SKM-1 (cell line): Measurements from ENCODE around the gene SPTLC3.
"Not testable (repeated sequence)": the region's sequence is repeated elsewhere in the genome, so short reads cannot be mapped to it uniquely, and the experiment has no call there.

Experiments used
- DNase-seq: peaks from one replicate; lab custom pipeline; 2025; ENCODE audit not compliant: unreplicated experiment; lab: John Stamatoyannopoulos, UW

The SPTLC3 gene

DNA sequence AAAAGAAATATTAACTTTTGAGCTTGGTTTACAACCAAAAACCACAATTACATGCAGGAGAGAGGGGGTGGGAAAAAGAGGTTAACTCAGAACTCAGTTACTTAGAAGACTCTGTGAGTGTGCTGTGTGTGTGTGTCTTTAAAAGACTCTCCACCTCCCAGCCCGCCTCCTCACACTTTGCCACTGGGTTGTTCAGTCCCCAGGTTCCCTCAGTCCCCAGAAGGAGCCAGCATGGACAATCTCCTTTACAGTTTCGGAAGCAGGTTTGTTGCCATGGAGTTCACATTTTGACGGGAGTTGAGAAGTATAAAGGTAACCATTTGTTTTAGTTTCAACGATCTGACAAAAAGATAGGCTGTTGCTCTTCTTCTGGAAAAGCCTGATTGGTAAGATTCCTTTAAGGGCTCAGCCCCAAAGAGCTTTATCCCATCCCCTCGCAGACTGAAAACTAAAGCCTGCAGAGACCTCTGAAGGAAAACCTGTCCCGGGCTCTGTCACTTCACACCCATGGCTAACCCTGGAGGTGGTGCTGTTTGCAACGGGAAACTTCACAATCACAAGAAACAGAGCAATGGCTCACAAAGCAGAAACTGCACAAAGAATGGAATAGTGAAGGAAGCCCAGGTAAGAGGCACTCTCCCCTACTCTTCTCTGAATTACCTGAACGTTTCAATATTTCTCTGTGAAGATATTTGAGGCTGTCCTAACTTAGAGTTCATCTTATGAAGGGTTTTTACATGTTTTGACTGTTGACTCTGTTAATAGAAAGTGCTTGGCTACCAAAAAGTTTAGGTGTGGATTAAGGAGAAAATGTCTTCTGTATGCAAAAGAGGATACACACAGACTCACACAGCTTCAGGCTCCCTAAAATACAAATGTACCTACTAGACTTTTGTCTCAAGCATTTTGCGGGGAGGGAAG lies at the start of gene SPTLC3:
Gene SPTLC3 (plus strand): TSS at position 212 of the 921 bp plus-strand sequence. CDS start 296 bp downstream, at position 508.
- DNase-seq = no peak

DNA sequence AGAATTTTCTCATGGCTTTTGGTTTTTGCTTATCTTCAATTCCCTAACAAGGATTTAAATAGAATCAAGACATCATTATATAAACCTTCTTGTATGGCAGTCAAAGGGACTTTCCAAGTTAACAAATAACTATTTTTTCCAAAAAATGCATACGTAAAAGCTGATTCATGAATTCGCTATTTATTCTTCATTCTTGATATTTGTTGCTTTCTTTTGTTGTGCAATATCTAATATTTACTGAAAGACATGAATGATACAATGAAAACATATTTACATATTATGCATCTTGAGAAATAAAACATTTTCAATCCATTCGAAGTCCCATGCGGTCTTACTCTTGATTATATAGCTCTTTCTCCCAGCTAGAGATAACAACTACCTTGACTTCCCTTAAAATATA lies 47.0 kb upstream of the SPTLC3 start:
- no peak for DNase-seq

DNA sequence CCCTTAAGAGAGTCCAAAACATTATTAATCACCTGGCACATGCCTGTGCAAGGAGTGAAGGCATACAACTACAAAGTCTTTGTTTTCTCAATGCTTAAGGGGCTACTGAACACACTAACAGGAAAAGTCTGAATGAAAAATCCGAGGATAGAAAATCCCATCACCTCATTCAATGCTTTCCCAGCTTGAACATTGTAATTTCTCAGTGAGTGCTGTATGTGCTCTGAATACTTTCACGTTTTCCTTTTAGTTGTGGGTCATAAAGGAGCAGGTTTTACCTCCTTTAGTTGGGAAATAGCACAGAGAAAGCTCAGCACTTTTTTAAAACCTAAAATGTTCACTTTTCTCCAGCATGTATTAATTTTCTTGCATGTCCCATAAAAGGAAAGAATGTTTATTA lies 45.9 kb upstream of the SPTLC3 start:
- no peak for DNase-seq

DNA sequence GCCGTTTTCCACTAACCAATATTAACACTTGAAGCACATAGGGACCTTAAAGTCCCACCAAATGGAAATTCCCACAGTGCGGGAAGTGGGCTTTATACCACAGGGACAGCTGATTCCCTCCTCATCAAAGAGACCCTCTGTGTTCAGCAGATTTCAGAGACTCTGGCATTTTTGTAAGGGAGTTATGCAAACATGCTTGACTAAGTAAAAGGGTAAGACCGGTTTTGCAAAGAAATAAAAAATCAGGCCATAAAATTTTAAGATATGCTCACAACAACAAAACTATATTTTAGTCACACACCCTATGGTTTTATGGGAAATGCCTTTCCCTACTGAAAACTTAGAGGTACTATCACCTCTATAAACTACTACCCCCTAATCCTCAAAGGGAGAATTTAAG lies 45.4 kb upstream of the SPTLC3 start:
- DNase-seq = no peak

DNA sequence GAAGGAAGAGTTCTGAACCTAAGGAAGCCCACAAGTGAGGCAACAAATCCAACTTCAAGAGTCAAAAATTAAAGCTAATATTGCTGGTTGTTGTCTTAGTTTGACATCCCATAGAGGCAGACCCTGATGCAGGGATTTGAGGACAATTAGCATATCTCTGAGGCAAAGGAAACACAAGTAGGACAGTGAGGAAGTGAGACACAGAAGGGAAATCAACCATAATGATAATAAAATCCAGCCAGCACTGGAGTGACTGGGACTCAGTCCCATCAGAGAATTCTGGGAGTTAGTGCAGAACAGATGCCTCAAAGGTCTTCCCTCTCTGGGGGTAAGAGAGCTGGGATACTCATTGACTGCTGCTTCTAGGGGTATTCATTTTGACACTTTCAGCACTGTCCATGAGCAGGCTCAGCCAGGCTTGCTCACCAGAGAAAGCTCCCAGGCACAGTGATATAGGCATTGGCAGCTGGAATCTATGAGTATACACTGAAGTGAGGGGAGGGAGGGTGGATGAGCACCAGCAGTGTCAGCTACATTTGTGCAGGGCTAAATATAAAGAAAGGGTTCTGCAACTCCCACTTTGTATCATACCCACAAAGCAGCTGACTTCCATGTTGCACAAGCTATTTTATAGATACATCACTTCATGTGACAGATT lies 43.4 kb upstream of the SPTLC3 start:
- DNase-seq = no peak

DNA sequence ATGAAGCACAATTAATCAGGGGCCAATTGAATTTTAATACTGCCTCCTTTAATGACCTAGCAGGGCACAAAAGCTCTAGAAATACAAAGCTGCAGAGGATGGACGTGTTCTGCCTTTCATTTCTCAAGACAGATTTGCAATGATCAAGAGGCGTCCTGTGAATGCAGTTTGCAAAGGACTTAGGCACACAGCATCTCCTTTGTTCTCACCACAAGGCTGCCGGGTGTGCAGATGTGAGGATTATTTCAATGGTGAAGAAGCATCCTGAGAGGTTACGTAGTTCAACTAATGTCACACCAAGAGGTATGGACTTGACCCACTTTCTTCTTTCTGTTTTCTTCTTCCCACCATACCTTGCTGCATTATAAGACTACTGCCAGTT lies 42.9 kb upstream of the SPTLC3 start:
- DNase-seq = no peak

DNA sequence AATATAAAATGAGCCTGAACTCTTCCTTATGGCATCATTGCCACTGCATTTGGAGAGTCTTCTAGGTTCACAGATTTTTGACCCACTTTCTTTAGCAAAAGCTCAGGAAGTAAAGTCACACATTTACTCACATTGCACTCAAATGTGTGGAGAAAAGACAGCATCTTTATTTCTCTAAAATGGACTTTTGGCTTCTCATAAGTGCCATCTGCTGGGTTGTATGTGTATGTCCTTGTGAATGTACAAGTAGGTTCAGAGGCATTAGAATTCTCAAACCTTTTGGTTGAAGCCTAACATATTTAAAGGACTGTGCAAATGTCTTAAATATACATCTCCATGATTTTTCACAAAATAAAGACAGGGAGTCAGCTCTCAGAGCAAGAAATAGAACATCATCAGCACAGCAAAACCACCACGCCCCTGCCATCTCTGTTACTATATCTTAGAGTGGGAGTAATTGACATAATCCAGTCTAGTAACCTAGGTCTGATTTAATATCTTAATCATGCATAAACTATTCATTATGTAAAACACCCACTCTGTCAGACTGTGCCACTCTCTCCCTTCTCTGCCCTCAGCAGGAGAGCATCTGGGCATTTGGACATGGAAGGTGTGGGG lies 42.2 kb upstream of the SPTLC3 start:
- no peak for DNase-seq

DNA sequence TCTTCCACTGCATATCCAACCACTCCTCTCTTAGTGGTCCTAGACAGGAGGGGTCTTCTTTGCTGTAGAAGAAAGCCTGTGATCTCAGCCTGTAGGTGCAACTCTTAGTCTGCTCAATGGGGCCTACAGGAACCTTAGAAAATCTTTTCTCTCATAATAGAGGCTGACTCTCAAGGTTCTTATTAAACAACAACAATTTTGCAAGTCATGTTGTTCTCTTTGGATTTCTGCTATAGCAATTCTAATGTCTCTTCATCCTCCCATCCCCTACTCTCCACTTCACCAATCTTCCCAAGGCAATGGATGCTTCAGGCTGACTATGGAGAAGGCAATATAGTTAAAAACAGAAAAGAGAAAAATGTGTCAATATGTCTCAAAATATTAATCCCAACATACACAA lies 40.8 kb upstream of the SPTLC3 start:
- DNase-seq = no peak

DNA sequence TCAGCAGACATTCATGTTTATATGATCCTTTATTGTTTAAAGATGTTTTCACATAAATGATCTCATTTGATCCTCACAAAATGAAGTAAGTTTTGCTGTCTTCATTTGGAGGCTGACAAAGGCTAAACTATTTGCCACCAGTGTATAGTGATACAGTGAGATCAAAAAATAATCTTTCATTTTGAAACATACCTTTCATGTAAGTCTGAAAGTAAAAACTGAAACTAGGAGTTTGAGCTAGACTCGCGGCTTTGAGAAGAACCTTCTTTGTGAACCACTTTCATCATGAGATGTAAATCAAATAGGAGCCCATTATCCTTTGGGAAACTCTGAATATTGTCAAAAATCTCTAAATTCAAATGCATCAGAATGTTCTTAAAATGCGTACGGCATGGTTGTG lies 40.3 kb upstream of the SPTLC3 start:
- no peak for DNase-seq

DNA sequence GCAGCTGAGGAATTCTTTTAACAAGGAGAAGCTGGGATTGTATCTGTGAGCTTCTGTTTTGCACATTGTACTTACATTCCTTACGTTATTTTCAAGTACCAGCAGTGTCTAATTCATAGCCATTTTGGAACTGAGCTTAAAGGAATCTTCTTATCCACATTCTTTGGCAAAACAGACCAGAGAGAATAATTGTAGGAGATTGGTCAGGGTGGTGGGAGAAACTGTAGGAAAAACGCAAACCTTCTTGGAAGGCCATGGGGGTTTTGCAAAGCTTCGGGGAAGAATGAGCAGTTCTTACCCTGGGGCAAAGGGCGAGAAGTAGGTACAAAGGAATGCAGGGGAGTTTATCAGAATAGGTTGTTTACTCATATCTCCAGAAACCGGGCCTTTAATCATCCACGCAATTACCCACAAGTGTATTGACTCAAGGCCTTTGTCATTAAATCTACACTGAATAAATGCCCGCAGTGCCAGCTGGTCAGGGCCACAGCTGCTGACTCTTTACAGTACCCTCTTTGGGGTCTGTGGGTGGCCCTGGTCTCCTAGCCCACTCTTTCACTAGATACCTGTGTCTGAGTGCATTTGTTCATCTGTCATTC lies 39.6 kb upstream of the SPTLC3 start:
- no peak for DNase-seq

DNA sequence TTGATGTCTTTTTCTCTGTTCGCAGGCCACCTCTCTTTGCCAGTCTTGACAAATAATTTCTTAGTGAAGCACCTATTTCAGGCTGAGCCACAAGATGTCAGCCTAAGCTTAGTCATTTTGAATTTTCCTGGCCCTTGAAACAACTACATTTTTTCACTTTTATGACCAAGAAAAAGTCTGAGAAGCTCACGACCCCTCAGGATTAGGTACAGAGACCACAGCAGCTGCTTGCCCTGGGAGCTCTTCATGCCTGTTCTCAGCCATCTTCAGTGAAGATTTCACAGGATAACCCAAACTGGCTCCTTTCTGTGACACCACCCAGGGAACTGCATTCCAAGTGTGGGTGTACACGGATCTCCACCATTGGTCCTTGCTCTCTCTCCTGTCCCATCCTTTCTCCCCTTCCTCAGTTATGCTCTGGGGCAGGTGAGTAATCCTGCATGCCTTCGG lies 38.4 kb upstream of the SPTLC3 start:
- no peak for DNase-seq

DNA sequence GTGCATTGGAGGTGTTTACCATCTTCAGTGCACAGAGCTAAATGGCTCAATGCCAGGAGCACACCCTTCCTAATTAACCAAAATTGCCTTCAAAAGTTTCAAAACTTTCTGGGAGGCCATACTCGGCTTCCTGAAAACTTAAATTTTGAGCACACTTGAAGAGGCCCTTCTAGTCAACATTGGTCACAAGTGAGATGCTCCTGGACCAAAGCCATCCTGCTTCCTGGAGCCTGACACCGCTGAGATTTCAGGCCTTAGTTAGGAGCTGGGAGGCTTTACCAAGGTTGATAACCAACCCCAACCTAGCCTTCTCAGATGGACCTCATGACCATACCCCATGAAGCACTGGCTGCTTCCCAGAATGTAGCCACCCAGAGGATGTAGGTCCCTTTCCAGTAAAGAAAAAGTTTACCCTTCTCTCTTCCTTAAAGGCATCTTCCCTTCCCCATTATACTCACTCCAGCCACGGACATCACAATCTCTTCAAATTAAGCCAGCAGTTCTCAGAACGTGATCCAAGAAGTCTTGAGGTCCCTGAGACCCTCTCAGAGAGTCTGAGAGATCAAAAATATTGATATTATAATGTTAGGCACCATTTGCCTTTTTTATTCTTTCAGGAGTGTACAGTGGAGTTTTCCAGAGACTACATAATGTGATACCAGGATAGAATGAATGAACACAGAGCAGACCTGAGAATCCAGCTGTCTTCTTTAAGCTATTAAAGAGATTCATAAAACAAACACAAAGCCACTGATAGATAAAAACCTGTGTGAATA lies 32.8 kb upstream of the SPTLC3 start:
- no peak for DNase-seq

DNA sequence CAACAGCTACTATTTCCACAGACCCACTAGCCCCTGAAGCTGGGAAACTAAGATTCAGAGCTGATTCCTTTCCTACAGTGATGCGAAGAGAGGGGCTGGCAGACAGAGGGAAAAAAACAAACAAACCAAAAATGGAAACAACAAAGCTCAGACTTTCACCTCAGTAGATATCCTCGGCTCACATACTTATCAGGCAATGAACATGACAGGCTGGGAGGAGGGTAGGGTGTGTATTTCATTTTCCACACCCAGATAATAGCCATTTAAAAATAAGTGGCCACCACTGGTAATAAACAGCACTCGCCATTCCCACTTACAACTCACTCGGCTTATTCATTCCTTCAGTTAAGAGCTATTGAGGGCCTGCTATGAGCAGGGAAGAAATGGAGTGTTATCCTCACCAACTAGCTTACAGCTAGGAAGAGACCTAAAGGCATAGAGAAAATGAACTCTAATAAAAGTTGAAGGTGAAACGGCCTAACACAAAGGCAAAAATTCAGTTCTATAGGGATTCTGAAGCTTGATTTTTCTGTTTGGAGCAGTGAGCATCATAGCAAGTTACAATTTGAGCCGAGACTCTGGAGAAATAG lies 32.0 kb upstream of the SPTLC3 start:
- DNase-seq = no peak

DNA sequence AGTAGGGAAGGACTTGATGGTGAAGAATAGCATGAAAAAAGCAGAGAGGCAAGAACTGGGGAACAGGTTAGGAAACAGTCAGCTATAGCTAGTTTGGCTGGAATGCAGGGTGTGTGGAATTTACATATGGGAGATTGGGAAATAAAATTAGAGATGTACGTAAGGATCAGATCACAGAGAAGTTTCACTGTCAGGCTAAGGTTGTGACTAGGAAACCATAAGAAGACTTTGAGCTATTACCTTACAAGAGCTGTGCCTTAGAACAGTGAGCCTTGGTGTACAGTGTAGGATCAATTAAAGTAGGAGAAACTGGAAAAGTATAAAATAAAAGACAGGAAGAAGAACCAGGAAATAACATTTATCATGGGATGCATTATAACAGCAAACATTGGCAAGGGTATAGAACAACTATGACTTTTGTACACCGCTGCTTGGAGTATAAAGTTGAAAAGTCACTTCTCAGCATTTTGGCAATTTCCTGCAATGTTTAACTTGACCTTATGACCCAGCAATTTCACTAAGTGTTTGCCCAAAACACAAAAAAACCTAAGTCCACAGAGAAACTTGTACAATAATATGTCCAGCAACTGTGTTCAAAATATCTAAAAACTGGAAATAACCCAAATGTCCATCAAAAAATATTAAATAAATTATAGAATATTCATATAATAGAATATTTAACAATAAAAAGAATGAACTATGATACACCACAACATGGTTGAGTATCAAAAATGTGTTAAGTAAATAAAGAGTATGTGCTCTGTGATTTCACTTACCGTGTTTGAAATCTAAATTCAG lies 31.2 kb upstream of the SPTLC3 start:
- no peak for DNase-seq

DNA sequence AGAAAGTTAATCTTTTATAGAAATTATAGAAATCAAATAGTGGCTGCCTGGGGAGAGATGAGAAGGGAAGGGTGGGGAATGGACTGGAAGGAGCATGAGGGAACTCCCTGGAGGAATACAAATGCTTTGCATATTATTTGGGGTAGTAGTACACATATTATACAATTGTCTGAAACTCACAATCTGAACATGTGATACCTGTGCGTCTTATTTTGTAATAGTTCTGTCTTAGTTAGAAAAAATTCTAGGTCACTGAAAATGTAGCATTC lies 30.7 kb upstream of the SPTLC3 start:
- no peak for DNase-seq

DNA sequence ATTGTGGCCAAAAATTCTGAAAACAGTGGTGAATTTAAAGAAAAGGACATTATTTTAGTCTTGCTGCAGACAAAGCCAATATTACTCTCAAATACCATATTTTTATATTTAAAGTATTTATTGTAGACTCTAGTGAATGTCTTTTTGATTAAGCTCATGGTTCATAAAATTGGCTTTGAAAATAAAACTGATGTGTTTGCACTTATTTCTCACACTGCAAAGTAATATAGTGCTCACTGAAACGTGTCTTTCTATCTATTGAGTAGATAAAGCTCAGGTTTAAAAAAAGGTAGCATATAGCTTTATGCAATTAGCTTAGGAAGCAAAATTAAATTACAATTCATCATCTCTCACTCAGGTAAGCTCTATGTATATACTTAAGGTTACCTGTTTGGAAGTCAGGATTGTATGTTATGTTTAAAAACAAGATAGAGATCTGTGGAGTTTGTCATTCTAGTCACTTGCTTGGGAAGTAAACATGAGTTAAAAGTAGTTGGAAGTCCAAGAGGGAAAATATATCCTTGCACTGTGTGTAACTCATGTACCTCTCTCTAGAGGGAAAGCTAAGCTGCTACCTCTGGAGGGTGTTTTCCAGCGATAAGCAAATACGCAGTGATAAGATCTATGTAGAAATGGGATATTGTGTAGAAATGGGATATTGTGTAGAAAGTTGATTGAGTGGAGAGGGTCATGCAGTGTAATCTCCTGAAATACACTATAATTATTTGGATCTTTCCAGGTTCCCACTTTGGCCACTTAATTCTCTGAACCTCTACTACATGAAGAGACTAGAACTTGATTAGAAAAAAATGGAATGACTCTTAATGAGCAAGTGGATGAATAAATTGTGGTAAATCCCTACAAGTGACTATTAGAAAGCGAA lies 29.9 kb upstream of the SPTLC3 start:
- no peak for DNase-seq

DNA sequence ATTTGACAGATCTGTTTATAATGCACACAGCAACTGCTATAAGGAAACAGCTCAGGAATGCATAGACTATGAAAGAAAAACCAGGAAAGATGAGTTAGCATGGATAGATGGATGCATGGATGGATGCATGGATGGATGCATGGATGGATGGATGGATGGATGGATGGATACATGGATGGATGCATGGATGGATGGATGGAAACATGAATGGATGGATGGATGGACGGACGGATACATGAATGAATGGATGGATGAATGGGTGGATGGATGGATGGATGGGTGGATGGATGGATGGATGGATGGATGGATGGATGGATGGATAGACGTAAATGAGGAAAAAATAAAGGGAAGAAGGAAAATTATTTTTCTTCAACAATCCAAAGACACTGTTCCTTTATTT lies 29.1 kb upstream of the SPTLC3 start:
- not testable (repeated sequence) for DNase-seq

DNA sequence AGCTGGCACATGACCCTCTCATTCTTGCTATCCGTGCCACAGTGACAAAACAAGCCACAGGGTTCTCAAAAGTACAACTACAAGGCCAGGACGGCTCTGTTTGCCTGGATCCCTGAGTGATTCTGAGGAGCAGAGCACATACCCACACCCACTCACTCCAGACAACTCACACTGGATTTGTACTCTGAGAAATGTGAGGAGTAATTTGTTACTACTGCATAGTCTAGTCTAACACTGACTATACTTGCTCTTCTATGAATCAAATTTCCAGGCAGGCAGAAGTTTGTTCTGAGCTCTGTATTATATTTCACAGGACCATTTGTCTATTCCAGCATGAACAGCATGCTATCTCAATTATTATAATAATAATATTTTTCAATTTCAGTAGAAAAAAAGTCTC lies 26.7 kb upstream of the SPTLC3 start:
- no peak for DNase-seq
